ENCODE results near the gene MAST3. TPM values are rescaled to one million over a fixed set of nuclear protein-coding genes. Genes with fewer than 3 reads are reported as not detected.

MAST3 gene
- total RNA-seq, 1 experiment from 2014 or later, result 0.95 TPM

DNA sequence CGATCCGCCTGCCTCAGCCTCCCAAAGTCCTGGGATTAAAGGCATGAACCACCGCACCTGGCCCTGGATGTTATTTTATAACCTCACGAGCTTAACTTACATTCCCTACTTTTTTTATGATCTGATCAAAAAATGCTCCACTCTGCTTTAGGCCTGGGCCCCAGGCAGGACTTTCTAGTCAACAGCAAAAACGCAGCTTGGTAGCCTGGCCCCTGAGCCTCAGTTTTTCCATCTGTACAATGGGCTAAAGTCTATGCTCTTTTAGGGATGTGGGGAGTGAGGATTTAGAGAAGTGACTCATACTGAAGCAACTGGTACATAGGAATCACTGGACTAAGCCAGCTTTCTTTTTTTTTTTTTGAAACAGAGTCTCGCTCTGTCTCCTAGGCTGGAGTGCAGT, 43.5 kb downstream of the MAST3 start:
- DNase-seq, result no peak
- Histone ChIP-seq H3K27me3 (no peaks in the 10 kb centered on the region), H3K9me3 (no peaks in the 10 kb centered on the region), H3K36me3 (peaks cover 21% of the 10 kb centered on the region), H3K4me3 (no peak overlapping the region)

DNA sequence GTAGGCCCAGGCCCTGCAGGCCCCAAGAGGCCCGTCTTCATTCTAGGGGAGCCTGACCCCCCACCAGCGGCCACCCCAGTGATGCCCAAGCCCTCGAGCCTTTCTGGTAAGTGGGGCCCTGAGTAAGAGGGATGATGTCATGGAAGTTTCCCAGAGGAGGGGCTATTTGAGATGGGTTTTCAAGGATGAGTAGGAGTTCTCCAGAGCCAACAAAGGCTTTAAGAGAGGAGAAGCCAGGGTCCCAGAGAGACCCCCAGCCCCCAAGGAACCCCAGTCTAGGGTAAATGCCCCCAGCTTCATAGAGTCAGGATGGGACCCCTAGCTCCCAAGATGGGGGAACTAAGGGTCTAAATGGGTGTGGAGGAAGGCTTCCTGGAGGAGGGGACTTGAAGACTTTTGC, 46.3 kb downstream of the MAST3 start:
- no peak for DNase-seq
- H3K4me3 ChIP-seq, result no peak overlapping the region

DNA sequence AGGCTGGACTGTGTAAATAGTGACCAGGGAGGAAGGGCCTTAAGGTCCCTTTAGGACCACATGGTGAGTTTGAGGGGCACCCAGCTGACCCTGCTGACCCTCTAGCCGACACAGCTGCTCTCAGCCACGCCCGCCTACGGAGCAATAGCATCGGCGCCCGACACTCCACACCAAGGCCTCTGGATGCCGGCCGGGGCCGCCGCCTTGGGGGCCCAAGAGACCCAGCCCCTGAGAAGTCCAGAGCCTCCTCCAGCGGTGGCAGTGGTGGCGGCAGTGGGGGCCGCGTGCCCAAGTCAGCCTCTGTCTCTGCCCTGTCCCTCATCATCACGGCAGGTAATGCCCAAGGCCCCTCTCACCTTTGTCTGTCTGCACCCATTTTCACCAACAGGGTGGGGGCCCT, 46.8 kb downstream of the MAST3 start:
- Histone ChIP-seq H3K27me3 (no peaks in the 10 kb centered on the region), H3K36me3 (peaks cover 21% of the 10 kb centered on the region), H3K4me3 (no peak overlapping the region), H3K9me3 (no peaks in the 10 kb centered on the region)
- no peak for DNase-seq

More for the DNA sequence above, 46.3 kb downstream of the MAST3 start:
- no peaks in the 10 kb centered on the region for H3K27me3 ChIP-seq
- H3K9me3 ChIP-seq, result no peaks in the 10 kb centered on the region
- H3K36me3 ChIP-seq, result peaks cover 21% of the 10 kb centered on the region

DNA sequence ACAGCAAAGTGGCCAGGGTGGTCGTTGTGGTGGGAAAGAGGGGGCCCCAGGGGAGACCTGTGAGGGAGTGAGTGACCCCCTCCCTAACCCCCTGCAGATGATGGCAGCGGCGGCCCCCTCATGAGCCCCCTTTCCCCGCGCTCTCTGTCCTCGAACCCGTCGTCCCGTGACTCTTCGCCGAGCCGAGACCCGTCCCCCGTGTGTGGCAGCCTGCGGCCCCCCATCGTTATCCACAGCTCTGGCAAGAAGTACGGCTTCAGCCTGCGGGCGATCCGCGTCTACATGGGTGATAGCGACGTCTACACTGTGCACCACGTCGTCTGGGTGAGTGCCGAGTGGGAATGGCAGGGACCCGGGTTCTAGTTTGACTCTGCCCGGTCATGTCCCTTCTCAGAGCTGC, 47.3 kb downstream of the MAST3 start:
- Histone ChIP-seq H3K36me3 (peaks cover 21% of the 10 kb centered on the region), H3K4me3 (no peak overlapping the region), H3K9me3 (no peaks in the 10 kb centered on the region), H3K27me3 (no peaks in the 10 kb centered on the region)
- DNase-seq, result no peak

DNA sequence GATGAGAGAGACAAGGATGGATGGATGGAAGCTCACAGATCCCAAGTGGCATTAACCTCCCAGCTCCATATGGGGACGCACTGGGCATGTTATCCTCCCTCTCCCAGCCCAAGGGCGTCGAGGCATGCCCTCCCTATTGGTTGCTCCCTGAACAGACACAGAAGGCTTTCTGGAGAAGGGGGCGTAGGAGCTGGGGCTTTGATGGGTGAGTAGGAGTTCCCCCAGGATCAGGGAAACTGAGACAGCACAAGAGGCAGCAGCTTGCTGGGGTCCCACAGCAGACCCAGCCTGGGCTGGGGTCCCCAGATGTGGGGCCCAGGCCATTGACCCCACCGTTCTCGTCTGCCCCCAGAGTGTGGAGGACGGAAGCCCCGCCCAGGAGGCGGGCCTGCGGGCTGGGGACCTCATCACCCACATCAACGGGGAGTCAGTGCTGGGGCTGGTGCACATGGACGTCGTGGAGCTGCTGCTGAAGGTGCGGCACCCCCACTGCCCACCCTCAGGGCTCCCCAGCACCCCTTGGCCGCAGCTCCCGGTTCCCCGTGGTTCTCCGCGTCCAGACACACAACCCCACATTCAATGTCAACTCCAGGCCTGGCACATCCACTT, 47.9 kb downstream of the MAST3 start:
- Histone ChIP-seq H3K36me3 (peaks cover 16% of the 10 kb centered on the region), H3K9me3 (no peaks in the 10 kb centered on the region), H3K4me3 (no peak overlapping the region), H3K27me3 (no peaks in the 10 kb centered on the region)
- DNase-seq, result no peak

DNA sequence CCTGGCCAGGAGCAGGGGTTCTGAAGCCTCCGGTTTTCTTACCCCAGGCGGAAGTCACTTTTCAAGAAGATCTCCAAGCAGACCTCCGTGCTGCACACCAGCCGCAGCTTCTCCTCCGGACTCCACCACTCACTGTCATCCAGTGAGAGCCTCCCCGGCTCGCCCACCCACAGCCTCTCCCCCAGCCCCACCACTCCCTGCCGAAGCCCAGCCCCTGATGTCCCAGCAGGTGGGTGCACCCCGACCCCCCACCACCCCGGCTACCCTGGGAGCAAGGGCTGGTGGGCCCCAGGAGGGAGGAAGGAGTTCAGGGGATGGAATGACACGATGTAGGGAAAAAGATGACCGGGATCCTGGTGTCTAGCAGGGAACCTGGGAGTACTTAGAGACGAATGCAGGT, 49.8 kb downstream of the MAST3 start:
- H3K36me3 ChIP-seq, result peaks cover 12% of the 10 kb centered on the region
- DNase-seq, result no peak
- H3K9me3 ChIP-seq, result no peaks in the 10 kb centered on the region
- no peak overlapping the region for H3K4me3 ChIP-seq
- H3K27me3 ChIP-seq, result no peaks in the 10 kb centered on the region

DNA sequence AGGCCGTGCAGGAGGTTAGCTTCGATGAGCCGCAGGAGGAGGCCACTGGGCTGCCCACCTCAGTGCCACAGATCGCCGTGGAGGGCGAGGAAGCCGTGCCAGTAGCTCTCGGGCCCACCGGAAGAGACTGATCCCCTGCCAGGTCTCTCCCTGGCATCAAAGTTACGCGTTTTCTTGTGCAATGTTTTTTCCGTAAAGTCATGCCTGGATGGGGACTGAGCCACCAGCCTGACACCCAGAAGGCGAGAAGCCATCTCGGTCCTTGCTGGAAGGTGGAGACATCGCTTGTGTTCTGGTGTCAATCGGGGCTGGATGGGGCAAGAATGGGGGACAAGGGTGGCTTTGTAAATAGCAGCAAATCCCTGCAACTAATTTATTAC, 52.0 kb downstream of the MAST3 start:
- Histone ChIP-seq H3K4me3 (no peak overlapping the region), H3K9me3 (no peaks in the 10 kb centered on the region), H3K27me3 (no peaks in the 10 kb centered on the region), H3K36me3 (peaks cover 6% of the 10 kb centered on the region)
- DNase-seq, result no peak

DNA sequence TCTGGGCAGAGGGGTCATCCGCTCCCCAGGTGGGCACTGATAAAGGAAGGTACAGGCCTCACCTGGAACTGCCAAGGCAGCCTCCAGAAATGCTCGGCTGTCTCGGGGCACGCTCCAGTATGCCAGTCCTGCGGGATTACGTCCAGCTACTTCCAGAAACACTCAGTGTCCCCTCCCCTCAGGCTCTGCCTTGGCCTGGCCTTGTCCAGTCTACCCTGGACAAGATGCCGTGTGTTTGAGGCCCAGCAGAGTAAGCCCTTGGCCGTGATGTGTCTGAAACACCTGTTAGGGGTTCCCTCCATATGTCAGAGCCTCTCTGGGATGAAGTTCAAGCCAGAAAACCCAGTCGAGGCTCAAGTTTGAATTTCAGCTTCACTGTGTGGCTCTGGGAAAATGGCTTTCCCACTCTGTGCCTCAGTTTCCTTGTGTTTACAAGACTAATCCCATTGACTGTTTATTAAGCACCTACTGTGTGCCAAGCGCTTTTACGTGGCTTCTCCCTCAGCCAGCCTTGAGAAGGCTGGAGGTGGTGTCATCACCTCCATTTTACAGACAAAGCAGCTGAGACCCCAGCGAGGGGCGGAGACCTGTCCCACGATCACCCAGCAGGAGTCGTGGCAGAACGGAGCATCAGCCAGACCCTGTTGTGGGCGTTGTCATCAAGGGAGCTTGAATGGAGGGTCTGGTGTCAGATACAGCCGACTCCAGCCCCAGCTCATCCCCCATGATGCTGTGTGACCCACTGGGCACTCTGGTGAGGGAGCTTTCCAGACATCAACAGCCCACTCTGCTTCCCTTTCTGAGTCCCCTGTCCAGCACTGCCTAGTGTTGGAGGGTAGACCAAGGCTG, 53.4 kb downstream of the MAST3 start:
- Histone ChIP-seq H3K36me3 (peaks cover 6% of the 10 kb centered on the region), H3K9me3 (no peaks in the 10 kb centered on the region), H3K4me3 (peak overlapping the region; percentile 88), H3K27me3 (no peaks in the 10 kb centered on the region)
- DNase-seq, result no peak

DNA sequence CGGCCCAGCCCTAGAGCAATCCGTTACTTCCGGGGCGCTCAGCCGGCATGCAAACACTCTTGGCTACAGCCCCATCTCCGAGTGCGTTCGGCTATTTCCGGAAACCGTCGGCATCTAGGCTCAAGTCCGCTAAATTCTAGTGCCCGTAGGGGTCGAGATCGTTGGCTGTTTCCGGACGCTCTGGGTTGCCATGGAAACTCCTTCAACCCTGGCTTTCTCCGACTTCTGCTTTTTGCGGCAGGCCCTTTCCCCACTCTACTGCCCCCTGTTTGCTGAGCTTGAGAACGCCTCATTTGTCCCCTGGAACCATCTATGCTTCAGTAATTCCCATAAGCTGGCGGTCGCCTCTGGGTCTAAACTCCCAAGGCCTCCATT, 54.9 kb downstream of the MAST3 start:
- Histone ChIP-seq H3K27me3 (no peaks in the 10 kb centered on the region), H3K4me3 (peak overlapping the region; percentile 88), H3K9me3 (no peaks in the 10 kb centered on the region), H3K36me3 (peaks cover 11% of the 10 kb centered on the region)
- DNase-seq, result peak; percentile 96

DNA sequence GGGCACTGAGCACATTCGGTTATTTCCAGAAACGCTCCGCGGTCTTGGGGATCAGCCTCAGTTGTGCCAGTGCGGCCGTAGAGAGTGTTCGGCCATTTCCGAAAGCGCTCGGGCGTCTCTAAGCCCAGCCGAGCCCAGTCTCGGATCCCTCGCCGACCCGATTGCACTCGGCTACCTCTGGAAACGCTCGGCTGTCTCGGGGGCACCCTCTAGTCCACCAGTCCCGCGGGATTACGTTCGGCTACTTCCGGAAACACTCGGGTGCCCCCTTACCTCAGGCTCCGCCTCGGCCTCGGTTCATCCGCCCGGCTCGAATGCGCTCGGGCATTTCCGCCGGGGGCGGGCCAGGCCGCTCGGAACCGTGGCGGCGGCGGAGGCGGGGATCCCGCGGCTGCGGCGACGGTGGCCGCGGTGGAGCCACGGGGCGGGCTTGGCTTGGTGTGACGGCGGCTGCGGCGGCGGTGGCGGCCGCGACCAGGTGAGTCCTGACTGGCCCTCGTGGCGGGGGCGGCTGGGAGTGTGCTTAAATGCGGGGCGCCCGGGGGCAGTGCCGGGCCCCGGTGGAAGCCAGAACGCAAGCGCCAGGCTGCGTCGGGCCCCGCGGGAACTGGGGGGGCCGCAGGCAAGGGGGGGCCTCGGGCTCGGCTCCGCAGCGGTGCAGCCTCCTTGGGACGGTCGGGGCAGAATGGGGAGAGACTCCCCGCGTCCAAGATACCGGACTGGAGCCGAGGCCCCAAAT, 55.4 kb downstream of the MAST3 start, which contains the start of gene PIK3R2:
PIK3R2 (plus strand) TSS at position 347 of the 739 bp plus-strand sequence. CDS start 2,717 bp downstream, outside the sequence.
- H3K4me3 ChIP-seq, result peak within 1 kb of the TSS; percentile 88
- H3K36me3 ChIP-seq, result peaks cover 12% of the 10 kb centered on the region
- peak; percentile 99 for DNase-seq
- H3K27me3 ChIP-seq, result no peaks in the 10 kb centered on the region
- H3K9me3 ChIP-seq, result no peaks in the 10 kb centered on the region

DNA sequence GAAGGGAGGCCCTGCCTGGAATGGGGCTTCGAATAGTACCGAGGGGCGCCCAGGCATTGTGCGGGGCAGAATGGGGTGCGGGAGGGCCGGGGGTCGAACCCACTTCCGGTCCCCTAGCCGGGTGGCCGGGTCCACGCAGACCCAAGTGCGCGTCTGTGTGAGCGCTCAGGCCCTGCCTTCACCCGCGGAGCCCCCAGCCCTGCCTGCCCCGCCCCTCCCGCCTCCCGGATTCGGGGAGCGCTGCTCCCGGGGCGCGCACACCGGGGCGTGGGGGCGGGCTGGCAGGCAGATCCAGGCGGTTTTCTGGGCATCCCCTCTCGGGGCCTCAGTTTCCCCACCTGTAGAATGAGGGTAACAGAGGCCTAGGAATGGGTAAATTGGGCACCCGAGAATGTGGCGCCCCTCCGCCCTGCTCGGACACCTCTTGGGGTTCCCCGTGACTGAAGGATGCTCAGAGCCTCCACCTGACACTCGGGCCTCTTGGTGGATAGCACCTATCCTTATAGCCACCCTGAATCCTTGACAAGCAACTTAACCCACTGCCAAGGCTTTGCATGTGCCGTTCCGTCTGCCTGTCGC, 56.1 kb downstream of the MAST3 start:
- no peaks in the 10 kb centered on the region for H3K9me3 ChIP-seq
- DNase-seq, result peak; percentile 41
- peak overlapping the region; percentile 88 for H3K4me3 ChIP-seq
- H3K27me3 ChIP-seq, result no peaks in the 10 kb centered on the region
- peaks cover 13% of the 10 kb centered on the region for H3K36me3 ChIP-seq

DNA sequence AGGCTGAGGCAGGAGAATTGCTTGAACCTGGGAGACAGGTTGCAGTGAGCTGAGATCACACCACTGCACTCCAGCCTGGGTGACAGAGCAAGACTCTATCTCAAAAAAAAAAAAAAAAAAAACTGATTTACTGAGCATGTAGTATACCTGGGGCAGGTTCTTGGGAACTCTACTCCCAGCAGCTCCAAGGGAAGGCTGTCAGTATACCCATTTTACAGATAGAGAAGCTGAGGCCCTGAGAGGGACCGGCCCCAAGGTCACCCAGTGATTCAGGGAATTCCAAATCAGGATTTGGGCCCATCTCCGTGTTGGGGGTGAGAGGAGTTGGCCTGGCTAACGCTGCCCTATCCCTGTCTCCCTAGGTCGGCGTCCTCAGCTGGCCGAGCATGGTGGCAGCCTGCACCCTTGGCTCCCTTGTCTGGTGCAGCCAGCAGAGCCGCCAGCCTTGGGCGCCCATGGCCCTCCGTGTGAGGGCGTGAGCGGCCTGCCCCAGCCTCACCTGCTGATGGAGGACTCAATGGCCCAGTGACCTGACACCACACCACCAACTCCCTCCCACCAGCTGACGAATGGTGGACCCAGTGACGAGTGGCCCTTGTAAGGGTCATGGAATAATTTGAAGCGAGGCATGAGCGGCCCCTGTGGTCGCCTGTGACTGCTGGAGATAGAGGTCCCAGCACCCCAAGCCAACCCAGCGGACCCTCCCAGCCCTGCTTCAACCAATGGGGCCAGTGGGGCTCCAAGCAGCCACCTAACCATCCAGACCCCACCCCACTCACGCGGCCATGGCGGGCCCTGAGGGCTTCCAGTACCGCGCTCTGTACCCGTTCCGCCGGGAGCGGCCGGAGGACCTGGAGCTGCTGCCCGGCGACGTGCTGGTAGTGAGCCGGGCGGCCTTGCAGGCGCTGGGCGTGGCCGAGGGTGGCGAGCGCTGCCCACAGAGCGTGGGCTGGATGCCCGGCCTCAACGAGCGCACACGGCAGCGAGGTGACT, 57.8 kb downstream of the MAST3 start:
- Histone ChIP-seq H3K36me3 (peaks cover 13% of the 10 kb centered on the region), H3K9me3 (no peaks in the 10 kb centered on the region), H3K4me3 (no peak overlapping the region), H3K27me3 (no peaks in the 10 kb centered on the region)
- no peak for DNase-seq

DNA sequence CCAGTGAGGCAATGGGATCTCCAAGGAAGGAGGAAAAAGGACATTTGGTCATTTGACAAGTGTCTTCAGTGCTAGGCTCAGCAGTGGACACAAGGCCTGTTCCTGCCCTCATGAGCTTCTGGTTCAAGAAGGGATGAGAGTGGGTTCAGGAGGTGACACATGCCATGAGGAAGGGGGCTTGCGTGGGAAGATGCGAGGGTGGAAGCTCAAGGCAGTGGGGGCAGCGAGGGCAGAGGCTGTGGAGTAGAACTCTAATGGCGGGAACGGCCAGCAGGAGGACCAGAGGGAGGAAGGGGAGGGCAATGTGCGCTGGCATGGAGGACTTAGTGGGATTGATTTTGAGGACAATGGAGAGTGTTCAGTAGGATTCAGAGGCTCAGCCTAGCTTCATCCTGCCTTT, 58.7 kb downstream of the MAST3 start:
- Histone ChIP-seq H3K27me3 (no peaks in the 10 kb centered on the region), H3K36me3 (peaks cover 16% of the 10 kb centered on the region), H3K9me3 (no peaks in the 10 kb centered on the region), H3K4me3 (no peak overlapping the region)
- DNase-seq, result no peak

DNA sequence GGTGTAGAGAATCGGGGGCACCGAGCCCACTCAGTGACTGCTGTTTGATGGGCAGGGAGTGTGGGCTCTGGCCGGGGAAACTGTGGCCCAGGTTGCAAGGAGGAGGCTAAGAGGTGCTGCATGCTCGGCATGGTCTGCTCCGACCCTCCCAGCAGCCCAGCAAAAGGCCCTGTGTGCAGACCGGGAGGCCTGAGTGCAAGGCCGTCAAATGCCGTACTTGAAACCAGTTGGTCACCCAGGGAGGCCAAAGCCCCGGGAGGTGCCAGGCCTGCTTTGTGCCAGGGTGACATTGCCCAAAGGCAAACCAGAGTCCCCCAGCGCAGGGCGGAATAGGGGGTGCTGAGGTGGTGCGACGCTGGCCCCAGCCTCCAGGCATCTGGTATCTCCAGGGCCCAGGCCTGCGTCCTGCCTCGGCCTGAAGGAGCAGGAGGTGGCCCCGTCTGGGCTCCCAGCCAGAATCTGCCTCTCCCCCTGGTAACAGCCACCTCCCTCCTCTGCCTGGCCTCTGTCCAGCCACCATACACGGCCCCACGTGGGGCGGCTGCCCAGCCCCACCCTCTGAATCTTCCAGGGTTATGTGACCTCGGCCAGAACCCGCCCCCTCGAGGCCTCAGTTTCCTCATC, 59.4 kb downstream of the MAST3 start:
- no peak overlapping the region for H3K4me3 ChIP-seq
- DNase-seq, result peak; percentile 52

DNA sequence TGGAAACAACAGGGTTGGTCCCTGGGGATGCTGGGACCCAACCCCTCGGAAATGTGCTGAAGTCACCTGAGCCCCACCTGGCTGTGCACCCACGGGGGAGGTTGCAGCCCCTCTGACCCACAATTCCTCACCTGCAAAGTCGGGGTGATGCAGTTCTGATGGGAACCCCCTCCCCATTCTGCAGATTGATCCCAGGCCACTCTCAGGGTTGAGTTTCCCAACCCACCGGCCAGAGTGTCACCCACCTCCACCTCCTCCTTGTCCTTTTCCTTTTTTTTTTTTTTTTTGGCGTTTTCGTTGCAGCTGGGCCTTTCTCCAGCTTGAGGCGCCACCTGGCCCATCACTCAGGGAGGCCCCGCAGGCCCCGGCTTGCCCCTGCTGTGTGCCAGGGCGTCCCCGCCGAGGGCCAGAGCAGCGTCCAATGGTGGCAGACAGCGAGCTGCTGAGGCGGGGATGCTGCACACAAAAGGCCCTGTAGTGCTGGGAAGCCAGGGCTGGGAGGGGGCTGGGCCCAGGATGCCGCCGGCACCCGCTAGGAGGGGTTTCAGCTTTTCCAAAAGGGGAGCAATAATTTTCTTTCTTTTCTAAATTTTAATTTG, 60.0 kb downstream of the MAST3 start:
- H3K36me3 ChIP-seq, result peaks cover 27% of the 10 kb centered on the region
- H3K9me3 ChIP-seq, result no peaks in the 10 kb centered on the region
- H3K27me3 ChIP-seq, result no peaks in the 10 kb centered on the region
- no peak for DNase-seq
- H3K4me3 ChIP-seq, result no peak overlapping the region

More for the DNA sequence above, 59.4 kb downstream of the MAST3 start:
- peaks cover 21% of the 10 kb centered on the region for H3K36me3 ChIP-seq
- H3K9me3 ChIP-seq, result no peaks in the 10 kb centered on the region
- no peaks in the 10 kb centered on the region for H3K27me3 ChIP-seq

Data from MG63 (cell line).